Adrenal gland (tissue), 5 donors: ENCODE measurements around the gene PCDHA12.

Experiments
- POLR2A ChIP-seq, 2 donors: fragments of 450-650 bp; IDR thresholded peaks; one replicate each; pipeline ENCODE4 v1.6.1; 2017; ENCODE audit warnings: antibody characterized with exemption in 2 of 2, mild to moderate bottlenecking in 2 of 2, moderate library complexity in 1 of 2
- TF ChIP-seq, protein P1 (sequence below), 6 experiments: fragments of 450-650 bp in 4 of 6; fragments of 200-600 bp in 2 of 6; sonication (generic) in 1 of 6; IDR thresholded peaks; 1 replicate in 5 of 6; 2 replicates in 1 of 6; pipeline versions ENCODE4 v1.5.1 to v1.8.0; 2016 to 2021; ENCODE audit warnings: antibody characterized with exemption in 6 of 6, mild to moderate bottlenecking in 2 of 6, moderate library complexity in 1 of 6
- donor health status: DM: no; HTN: no; CAD: no.

DNA sequence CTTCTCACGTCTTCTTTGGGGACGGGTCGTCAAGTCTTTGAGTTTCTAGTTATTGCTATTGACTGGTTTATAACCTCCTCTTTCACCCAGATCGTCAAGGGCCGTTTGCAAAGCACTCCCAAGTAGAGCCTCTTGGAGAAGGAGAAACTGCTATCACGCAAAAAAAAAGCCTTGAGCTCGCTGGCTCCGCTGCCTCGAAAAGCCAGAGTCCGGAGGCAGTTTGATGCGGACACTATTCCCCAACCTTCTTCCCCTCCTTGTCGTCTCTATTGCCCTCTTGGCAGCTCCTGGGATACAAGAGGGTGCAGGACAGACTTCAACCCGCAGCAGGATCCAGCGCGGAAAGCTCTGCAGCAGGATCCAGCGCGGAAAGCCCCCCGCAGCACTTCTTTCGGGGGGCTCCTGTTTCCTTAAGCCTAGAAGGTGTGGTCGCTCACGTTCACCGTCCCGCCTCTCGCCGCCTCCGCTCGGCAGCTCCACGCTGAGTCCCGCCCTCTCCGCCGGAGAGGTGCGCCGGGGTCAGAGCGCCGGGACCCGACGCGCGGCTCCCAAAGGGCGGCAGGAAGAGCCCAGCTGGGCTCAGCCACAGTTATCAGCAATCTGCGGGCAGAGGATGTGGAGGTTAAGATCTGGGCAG lies 50.8 kb downstream of the PCDHA12 start, which contains the start of gene PCDHAC1:
- TF ChIP-seq, protein P1, sequence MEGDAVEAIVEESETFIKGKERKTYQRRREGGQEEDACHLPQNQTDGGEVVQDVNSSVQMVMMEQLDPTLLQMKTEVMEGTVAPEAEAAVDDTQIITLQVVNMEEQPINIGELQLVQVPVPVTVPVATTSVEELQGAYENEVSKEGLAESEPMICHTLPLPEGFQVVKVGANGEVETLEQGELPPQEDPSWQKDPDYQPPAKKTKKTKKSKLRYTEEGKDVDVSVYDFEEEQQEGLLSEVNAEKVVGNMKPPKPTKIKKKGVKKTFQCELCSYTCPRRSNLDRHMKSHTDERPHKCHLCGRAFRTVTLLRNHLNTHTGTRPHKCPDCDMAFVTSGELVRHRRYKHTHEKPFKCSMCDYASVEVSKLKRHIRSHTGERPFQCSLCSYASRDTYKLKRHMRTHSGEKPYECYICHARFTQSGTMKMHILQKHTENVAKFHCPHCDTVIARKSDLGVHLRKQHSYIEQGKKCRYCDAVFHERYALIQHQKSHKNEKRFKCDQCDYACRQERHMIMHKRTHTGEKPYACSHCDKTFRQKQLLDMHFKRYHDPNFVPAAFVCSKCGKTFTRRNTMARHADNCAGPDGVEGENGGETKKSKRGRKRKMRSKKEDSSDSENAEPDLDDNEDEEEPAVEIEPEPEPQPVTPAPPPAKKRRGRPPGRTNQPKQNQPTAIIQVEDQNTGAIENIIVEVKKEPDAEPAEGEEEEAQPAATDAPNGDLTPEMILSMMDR (IDR thresholded peaks at IDR 0.05): no peak
- TF ChIP-seq POLR2A (IDR thresholded peaks at IDR 0.05): no peak
